Lung (tissue), 12 donors: ENCODE results near the gene STEEP1. TPM values are rescaled to one million over a fixed set of nuclear protein-coding genes. Genes with fewer than 3 reads are reported as not detected.

Experiments
- ATAC-seq: fragments of 200-7000 bp; cut with Tn5 transposase; one replicate; pipeline ENCODE4 v1.9.1; 2020; ENCODE audit warnings: moderate number of reproducible peaks; ENCODE audit not compliant: insufficient read depth, low FRiP score
- DNase-seq, 3 donors: peaks; one replicate each; pipeline ENCODE4 v3.0.0-alpha.2; 2013 to 2017
- H3K27ac ChIP-seq, 2 donors: one replicate each; pipeline ENCODE4 v1.5.1; 2013; ENCODE audit warnings: mild to moderate bottlenecking in 2 of 2, moderate library complexity in 2 of 2, control low read depth in 1 of 2, inconsistent platforms in 1 of 2, low read depth in 1 of 2, low read length in 1 of 2
- H3K27me3 ChIP-seq, 3 donors: one replicate each; pipeline ENCODE4 v1.5.1; 2013; ENCODE audit warnings: low read length in 2 of 3; ENCODE audit not compliant: control insufficient read depth in 3 of 3, insufficient read depth in 3 of 3
- H3K36me3 ChIP-seq, 4 donors: one replicate each; pipeline ENCODE4 v1.5.1; 2013; ENCODE audit warnings: low read length in 4 of 4, mild to moderate bottlenecking in 1 of 4, moderate library complexity in 1 of 4; ENCODE audit not compliant: control insufficient read depth in 4 of 4, insufficient read depth in 4 of 4
- H3K4me1 ChIP-seq, 5 donors: one replicate each; pipeline ENCODE4 v1.5.1; 2013; ENCODE audit warnings: low read length in 5 of 5, mild to moderate bottlenecking in 2 of 5, moderate library complexity in 1 of 5; ENCODE audit not compliant: control insufficient read depth in 5 of 5, insufficient read depth in 5 of 5
- H3K4me3 ChIP-seq: one replicate; pipeline ENCODE4 v1.5.1; 2013; ENCODE audit warnings: mild to moderate bottlenecking, control low read depth, moderate library complexity
- H3K9ac ChIP-seq, 2 donors: one replicate each; pipeline ENCODE4 v1.5.1; 2013; ENCODE audit warnings: low read length in 2 of 2, control low read depth in 1 of 2; ENCODE audit not compliant: insufficient read depth in 1 of 2
- H3K9me3 ChIP-seq, 4 donors: one replicate each; pipeline ENCODE4 v1.5.1; 2013; ENCODE audit warnings: low read length in 3 of 4, mild to moderate bottlenecking in 1 of 4, moderate library complexity in 1 of 4; ENCODE audit not compliant: control insufficient read depth in 4 of 4, insufficient read depth in 3 of 4
- WGBS, 2 donors: extraction: QIAGEN DNeasy Blood & Tissue Kit; methylation state at CpG; one replicate each; pipeline ENCODE4 v1.1.7; 2013; 5-methylcytosine and 5-hydroxymethylcytosine counted together
- polyA plus RNA-seq, 2 donors: library from polyadenylated mRNA; stranded (reverse); fragments of 200-250 nt; gene quantifications; one replicate each; pipeline ENCODE4 v1.2.1, GENCODE V29; 2013
- total RNA-seq, 2 donors: library from RNA; depleted of rRNA in 1 of 2; stranded (reverse); fragments of >200 nt in 1 of 2; gene quantifications; one replicate each; pipeline ENCODE4 v1.2.1, GENCODE V29; 2014 to 2021
- TF ChIP-seq, protein P1 (sequence below): IDR thresholded peaks from 2 replicates; pipeline ENCODE4 v1.5.1; 2012; ENCODE audit warnings: mild to moderate bottlenecking; ENCODE audit errors: control extremely low read depth, extremely low read depth
- donor health status: control.
- donor health status: control.
- donor health status: Bipolar disorder and iron deficiency.
- donor health status: healthy.
- donor health status: DM: yes; HTN: yes; CAD: no.

Gene STEEP1
- total and polyA plus RNA-seq, 4 donors, result 8.3 to 40.8 (median 18.2) TPM

DNA sequence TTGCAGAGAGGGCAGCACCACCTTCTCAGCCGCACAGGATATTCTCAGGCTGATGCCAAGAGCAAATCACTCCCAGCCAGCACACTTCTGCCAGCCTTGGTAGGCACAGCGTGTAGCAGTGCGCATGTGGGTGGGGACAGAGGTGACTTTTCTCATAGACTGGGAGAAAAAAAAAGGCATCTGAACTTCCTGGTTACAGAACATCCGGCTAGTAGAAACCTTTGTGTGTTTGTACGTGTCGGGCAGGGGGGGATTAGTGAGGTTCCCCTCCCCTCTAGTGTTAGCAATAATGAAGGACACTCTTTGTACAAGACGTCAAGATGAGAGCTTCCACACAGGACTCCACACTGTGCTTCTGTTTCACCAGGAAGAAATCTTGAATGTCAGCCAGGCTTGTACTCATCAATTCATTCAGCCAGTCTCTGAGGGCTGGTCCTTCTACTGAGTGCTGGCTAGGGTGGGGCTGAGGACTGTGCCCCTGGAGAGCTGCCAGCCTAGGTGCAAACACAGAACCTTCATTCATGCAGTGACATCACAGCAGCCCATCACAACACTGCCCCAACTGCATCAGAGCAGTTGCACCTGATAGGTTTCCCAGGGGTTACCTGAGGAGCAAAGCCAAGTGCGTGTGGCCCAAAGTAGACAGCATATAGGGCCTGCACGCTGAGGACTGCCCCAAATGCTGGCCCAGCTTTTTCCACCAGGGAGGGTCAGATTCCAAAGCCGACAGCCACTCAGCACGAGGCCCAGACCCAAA lies 62.3 kb downstream of the STEEP1 start:
- Histone ChIP-seq H3K27me3 (no peaks in the 10 kb centered on the region), H3K9me3 (no peaks in the 10 kb centered on the region), H3K4me1 (peaks cover 0 to 5% (median 0%) of the 10 kb centered on the region in 5 donors), H3K9ac (no peak overlapping the region), H3K4me3 (no peak overlapping the region), H3K27ac (peak overlapping the region in 1 of 2 donors; percentile 68), H3K36me3 (no peaks in the 10 kb centered on the region)
- DNase-seq (peak; percentile 25 to 63 (median 53)), ATAC-seq (peak; percentile 56)
- TF ChIP-seq, protein P1, sequence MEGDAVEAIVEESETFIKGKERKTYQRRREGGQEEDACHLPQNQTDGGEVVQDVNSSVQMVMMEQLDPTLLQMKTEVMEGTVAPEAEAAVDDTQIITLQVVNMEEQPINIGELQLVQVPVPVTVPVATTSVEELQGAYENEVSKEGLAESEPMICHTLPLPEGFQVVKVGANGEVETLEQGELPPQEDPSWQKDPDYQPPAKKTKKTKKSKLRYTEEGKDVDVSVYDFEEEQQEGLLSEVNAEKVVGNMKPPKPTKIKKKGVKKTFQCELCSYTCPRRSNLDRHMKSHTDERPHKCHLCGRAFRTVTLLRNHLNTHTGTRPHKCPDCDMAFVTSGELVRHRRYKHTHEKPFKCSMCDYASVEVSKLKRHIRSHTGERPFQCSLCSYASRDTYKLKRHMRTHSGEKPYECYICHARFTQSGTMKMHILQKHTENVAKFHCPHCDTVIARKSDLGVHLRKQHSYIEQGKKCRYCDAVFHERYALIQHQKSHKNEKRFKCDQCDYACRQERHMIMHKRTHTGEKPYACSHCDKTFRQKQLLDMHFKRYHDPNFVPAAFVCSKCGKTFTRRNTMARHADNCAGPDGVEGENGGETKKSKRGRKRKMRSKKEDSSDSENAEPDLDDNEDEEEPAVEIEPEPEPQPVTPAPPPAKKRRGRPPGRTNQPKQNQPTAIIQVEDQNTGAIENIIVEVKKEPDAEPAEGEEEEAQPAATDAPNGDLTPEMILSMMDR, result no peak
- 52 to 54% methylated on average over 11 of the region's 11 CpGs for WGBS, 2 donors

DNA sequence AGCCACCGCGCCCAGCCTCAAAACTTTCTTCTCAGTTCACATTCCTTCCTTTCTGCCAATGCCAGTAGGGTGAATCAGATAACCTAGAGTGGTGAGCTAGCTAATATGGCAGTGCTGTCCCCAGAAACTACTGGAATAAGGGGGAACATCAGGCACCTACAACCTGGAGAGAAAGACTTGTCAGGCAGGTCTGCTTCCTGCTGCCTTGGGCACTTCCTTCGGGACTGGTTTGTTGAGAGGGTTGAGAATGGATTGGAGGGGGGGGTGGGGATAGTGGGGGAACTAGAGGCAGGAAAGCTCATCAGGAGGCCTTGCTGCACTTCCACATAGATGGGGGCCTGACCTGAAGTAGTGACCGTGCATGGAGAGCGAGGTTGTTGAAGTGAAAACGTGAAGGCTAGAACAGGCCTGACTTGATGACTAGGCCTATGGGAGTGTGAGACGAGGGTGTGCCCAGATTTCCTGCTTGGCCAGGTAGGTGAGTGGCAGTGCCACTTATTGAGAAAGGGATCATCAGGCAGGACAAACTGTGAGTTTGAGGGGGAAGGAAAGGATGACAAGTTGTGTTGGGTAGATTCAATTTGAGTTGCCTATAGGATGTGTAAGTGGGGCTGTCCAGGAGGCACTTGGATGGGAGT lies 63.6 kb downstream of the STEEP1 start:
- Histone ChIP-seq H3K9ac (no peak overlapping the region), H3K4me1 (peaks cover 0 to 5% (median 0%) of the 10 kb centered on the region in 5 donors), H3K9me3 (no peaks in the 10 kb centered on the region), H3K36me3 (no peaks in the 10 kb centered on the region), H3K27me3 (no peaks in the 10 kb centered on the region), H3K4me3 (no peak overlapping the region), H3K27ac (peak overlapping the region in 1 of 2 donors; percentile 21)
- TF ChIP-seq, protein P1, result no peak
- ATAC-seq (no peak), DNase-seq (no peak)
- WGBS, 2 donors, result 83 to 87% methylated on average over 7 of the region's 7 CpGs

DNA sequence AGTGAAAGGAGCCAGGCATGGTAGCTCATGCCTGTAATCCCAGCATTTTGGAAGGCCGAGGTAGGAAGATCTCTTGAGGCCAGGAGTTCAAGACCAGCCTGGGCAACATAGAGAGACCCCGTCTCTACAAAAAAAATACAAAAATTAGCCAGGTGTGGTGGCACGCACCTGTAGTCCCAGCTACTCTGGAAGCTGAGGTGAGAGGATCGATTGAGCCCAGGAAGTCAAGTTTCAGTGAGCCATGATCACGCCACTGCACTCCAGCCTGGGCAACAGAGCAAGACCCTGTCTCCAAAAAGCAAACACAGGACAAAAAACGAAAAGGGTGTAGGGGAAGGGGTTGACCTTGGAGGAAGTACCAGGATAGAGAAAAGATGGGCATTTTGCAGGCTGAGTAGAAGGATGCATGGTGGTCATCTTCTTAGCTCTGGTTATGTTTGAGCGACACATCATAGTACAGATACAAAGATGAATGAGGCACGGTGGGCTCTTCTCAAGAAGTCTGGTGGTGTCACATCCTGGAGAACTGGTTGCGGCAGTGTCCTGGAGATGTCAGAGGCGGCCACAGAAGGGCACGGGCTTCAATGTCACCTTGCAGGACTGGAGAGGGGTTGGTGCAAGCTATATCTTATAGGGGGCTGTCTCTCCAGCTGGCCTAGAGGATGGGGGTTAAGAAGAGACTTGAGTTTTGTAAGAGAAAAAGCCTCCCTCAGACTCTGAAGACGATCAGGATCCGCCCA lies 65.0 kb downstream of the STEEP1 start:
- Histone ChIP-seq H3K27me3 (no peaks in the 10 kb centered on the region), H3K9me3 (no peaks in the 10 kb centered on the region), H3K9ac (no peak overlapping the region), H3K36me3 (no peaks in the 10 kb centered on the region), H3K27ac (peak overlapping the region in 1 of 2 donors; percentile 73), H3K4me1 (peaks cover 0 to 5% (median 0%) of the 10 kb centered on the region in 5 donors), H3K4me3 (no peak overlapping the region)
- WGBS, 2 donors, result 78 to 94% methylated on average over 13 of the region's 13 CpGs
- TF ChIP-seq, protein P1, result no peak
- DNase-seq (no peak), ATAC-seq (no peak)
